DOHH2 (cell line): Measurements from ENCODE around the gene ARHGAP22.
A peak's percentile ranks its signal among the peaks of the same experiment; 100 is the strongest.

ENCODE experiments used
- H3F3A ChIP-seq: fragments of 200-600 bp; sonication (generic), shearing (Covaris generic); 2 replicates; pipeline ENCODE4 v1.6.0; 2016; ENCODE audit warnings: antibody characterized with exemption, mild to moderate bottlenecking; ENCODE audit not compliant: control insufficient read depth, insufficient read depth
- H3K27ac ChIP-seq: fragments of 200-600 bp; sonication (generic); 2 replicates; pipeline ENCODE4 v1.5.1; 2014; ENCODE audit warnings: low read depth, mild to moderate bottlenecking, low read length, moderate library complexity
- H3K27me3 ChIP-seq: fragments of 200-600 bp; sonication (generic); 2 replicates; pipeline ENCODE4 v1.6.1; 2014; ENCODE audit warnings: mild to moderate bottlenecking, low read length, mixed read lengths; ENCODE audit not compliant: control insufficient read depth
- H3K36me3 ChIP-seq: fragments of 200-600 bp; sonication (generic); 2 replicates; pipeline ENCODE4 v1.6.1; 2014; ENCODE audit warnings: mild to moderate bottlenecking, low read length, moderate library complexity, mixed read lengths; ENCODE audit not compliant: control insufficient read depth
- H3K4me1 ChIP-seq: fragments of 200-600 bp; sonication (generic); 2 replicates; pipeline ENCODE4 v1.6.1; 2014; ENCODE audit warnings: mild to moderate bottlenecking, low read length, mixed read lengths; ENCODE audit not compliant: control insufficient read depth
- H3K4me2 ChIP-seq: fragments of 200-600 bp; sonication (generic); 2 replicates; pipeline ENCODE4 v1.6.0; 2014; ENCODE audit warnings: mild to moderate bottlenecking, low read length, moderate library complexity
- H3K4me3 ChIP-seq: fragments of 200-600 bp; sonication (generic); 2 replicates; pipeline ENCODE4 v1.5.1; 2014; ENCODE audit warnings: mild to moderate bottlenecking, low read length, mixed read lengths
- H3K79me2 ChIP-seq: fragments of 200-600 bp; sonication (generic); 2 replicates; pipeline ENCODE4 v1.6.1; 2014; ENCODE audit warnings: mild to moderate bottlenecking, low read length, mixed read lengths; ENCODE audit not compliant: control insufficient read depth
- H3K9me2 ChIP-seq: fragments of 200-600 bp; sonication (generic); replicated peaks from 2 replicates; pipeline ENCODE4 v1.6.1; 2014; ENCODE audit warnings: mild to moderate bottlenecking, low read length, mixed read lengths; ENCODE audit not compliant: control insufficient read depth
- H3K9me3 ChIP-seq: fragments of 200-600 bp; sonication (generic); 2 replicates; pipeline ENCODE4 v1.6.1; 2014; ENCODE audit warnings: antibody characterized with exemption, low read length, mixed read lengths; ENCODE audit not compliant: control insufficient read depth, insufficient read depth
- H4K20me1 ChIP-seq: fragments of 200-600 bp; sonication (generic); 2 replicates; pipeline ENCODE4 v1.6.0; 2014; ENCODE audit warnings: low read depth, mild to moderate bottlenecking, antibody characterized with exemption, low read length, moderate library complexity; ENCODE audit not compliant: control insufficient read depth, insufficient read depth
- EZH2phosphoT487 ChIP-seq: fragments of 200-600 bp; sonication (generic); IDR thresholded peaks from 2 replicates; pipeline ENCODE4 v1.6.1; 2017; ENCODE audit warnings: borderline replicate concordance, mild to moderate bottlenecking, antibody characterized with exemption, low read length, moderate library complexity, mixed read lengths
- TF ChIP-seq, protein P1 (sequence below): fragments of 200-600 bp; sonication (generic); IDR thresholded peaks from one replicate; pipeline ENCODE4 v1.5.1; 2014; ENCODE audit warnings: antibody characterized with exemption, mild to moderate bottlenecking, low read depth, low read length; ENCODE audit not compliant: poor library complexity, severe bottlenecking

Gene ARHGAP22

DNA sequence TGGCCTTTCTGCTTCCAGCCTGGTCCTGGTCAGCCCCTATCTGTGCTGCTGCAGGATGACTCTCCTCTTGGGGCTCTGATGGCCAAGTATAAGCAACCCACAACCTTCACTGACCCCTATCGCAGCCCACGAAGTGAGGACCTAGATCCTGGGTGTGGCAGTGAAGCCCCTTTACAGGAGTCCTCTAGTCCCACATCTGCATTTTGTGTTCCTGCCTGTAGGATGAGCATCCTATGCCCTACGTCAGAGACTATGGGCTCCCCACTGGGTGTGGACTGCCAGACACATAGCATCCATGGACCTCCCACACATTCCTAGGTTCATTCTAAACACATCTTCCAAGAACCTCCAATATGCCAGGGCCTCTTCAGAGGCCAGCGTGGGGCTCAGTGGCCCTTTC lies 29.0 kb downstream of the ARHGAP22 start:
- no peak overlapping the region for H3K27ac ChIP-seq
- no peak overlapping the region for H3K4me3 ChIP-seq
- no peaks in the 10 kb centered on the region for H3K36me3 ChIP-seq
- TF ChIP-seq, protein P1, sequence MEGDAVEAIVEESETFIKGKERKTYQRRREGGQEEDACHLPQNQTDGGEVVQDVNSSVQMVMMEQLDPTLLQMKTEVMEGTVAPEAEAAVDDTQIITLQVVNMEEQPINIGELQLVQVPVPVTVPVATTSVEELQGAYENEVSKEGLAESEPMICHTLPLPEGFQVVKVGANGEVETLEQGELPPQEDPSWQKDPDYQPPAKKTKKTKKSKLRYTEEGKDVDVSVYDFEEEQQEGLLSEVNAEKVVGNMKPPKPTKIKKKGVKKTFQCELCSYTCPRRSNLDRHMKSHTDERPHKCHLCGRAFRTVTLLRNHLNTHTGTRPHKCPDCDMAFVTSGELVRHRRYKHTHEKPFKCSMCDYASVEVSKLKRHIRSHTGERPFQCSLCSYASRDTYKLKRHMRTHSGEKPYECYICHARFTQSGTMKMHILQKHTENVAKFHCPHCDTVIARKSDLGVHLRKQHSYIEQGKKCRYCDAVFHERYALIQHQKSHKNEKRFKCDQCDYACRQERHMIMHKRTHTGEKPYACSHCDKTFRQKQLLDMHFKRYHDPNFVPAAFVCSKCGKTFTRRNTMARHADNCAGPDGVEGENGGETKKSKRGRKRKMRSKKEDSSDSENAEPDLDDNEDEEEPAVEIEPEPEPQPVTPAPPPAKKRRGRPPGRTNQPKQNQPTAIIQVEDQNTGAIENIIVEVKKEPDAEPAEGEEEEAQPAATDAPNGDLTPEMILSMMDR = no peak
- no peak for TF ChIP-seq EZH2phosphoT487
- H3K79me2 ChIP-seq = no peaks in the 10 kb centered on the region
- peaks cover 8% of the 10 kb centered on the region for H3K27me3 ChIP-seq
- H3K4me2 ChIP-seq = peak overlapping the region; percentile 90
- peaks cover 11% of the 10 kb centered on the region for H3F3A ChIP-seq
- peaks cover 69% of the 10 kb centered on the region for H3K4me1 ChIP-seq
- H3K9me3 ChIP-seq = no peaks in the 10 kb centered on the region
- H3K9me2 ChIP-seq = no peaks in the 10 kb centered on the region
- no peaks in the 10 kb centered on the region for H4K20me1 ChIP-seq

GRCh38 chr10:48574817-48575380 lies 30.0 kb downstream of the ARHGAP22 start:
- peak overlapping the region; percentile 68 for H3K4me3 ChIP-seq
- peaks cover 11% of the 10 kb centered on the region for H3F3A ChIP-seq
- no peaks in the 10 kb centered on the region for H3K9me3 ChIP-seq
- peaks cover 69% of the 10 kb centered on the region for H3K4me1 ChIP-seq
- no peaks in the 10 kb centered on the region for H3K79me2 ChIP-seq
- H3K4me2 ChIP-seq = peak overlapping the region; percentile 90
- no peaks in the 10 kb centered on the region for H4K20me1 ChIP-seq
- H3K27me3 ChIP-seq = peaks cover 8% of the 10 kb centered on the region
- peak overlapping the region; percentile 84 for H3K27ac ChIP-seq
- H3K36me3 ChIP-seq = no peaks in the 10 kb centered on the region
- TF ChIP-seq, protein P1 = no peak
- no peak for TF ChIP-seq EZH2phosphoT487
- no peaks in the 10 kb centered on the region for H3K9me2 ChIP-seq

DNA sequence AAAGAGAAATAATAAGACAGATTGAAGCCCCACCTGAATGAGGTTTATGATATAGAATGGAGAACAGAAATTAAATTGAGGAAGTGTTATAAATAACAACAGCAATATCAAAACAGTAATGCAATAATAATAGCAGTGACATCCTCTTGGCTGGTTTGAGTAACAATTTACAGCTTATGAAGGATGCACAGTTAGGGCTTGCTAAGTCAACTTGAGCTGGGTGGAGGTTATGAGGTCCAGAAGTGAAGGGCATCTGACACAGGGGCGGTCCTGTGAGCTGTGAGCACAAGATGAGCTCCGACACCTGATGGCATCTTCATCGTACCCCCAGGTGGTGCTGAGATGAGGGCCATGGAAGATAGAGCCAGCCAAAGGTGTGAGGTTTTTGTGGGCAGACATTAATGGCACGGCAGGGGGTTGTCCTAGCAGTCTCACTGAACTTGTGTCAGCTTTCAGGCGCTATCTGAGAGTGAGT lies 30.5 kb downstream of the ARHGAP22 start:
- Histone ChIP-seq H3K4me1 (peaks cover 66% of the 10 kb centered on the region), H4K20me1 (no peaks in the 10 kb centered on the region), H3K36me3 (no peaks in the 10 kb centered on the region), H3K9me2 (no peaks in the 10 kb centered on the region), H3K4me3 (peak overlapping the region; percentile 68), H3F3A (peaks cover 11% of the 10 kb centered on the region), H3K79me2 (no peaks in the 10 kb centered on the region), H3K9me3 (no peaks in the 10 kb centered on the region), H3K27ac (peak overlapping the region; percentile 84), H3K4me2 (peak overlapping the region; percentile 90), H3K27me3 (peaks cover 8% of the 10 kb centered on the region)
- no peak for TF ChIP-seq EZH2phosphoT487
- TF ChIP-seq, protein P1 = no peak
